ENCODE results near the gene PLRG1.
"Not testable (repeated sequence)": the region's sequence is repeated elsewhere in the genome, so short reads cannot be mapped to it uniquely, and the experiment has no call there.

The PLRG1 gene

GRCh38 chr4:154549894-154550790, at the start of gene PLRG1:
Gene PLRG1, minus strand, starts transcription at chr4:154550400. Its CDS starts 92 bp downstream, at chr4:154550308.
- Mint-ChIP-seq H3K36me3 (ENCODE audit: low read depth) (peaks cover 7% of the 10 kb centered on the region), H3K27me3 (ENCODE audit: low read depth) (no peaks in the 10 kb centered on the region), H3K9me3 (no peaks in the 10 kb centered on the region), H3K4me1 (ENCODE audit: low read depth) (peaks cover 19% of the 10 kb centered on the region), H3K4me3 (peak within 1 kb of the TSS; percentile 97), H3K27ac (peak within 1 kb of the TSS; percentile 95)

DNA sequence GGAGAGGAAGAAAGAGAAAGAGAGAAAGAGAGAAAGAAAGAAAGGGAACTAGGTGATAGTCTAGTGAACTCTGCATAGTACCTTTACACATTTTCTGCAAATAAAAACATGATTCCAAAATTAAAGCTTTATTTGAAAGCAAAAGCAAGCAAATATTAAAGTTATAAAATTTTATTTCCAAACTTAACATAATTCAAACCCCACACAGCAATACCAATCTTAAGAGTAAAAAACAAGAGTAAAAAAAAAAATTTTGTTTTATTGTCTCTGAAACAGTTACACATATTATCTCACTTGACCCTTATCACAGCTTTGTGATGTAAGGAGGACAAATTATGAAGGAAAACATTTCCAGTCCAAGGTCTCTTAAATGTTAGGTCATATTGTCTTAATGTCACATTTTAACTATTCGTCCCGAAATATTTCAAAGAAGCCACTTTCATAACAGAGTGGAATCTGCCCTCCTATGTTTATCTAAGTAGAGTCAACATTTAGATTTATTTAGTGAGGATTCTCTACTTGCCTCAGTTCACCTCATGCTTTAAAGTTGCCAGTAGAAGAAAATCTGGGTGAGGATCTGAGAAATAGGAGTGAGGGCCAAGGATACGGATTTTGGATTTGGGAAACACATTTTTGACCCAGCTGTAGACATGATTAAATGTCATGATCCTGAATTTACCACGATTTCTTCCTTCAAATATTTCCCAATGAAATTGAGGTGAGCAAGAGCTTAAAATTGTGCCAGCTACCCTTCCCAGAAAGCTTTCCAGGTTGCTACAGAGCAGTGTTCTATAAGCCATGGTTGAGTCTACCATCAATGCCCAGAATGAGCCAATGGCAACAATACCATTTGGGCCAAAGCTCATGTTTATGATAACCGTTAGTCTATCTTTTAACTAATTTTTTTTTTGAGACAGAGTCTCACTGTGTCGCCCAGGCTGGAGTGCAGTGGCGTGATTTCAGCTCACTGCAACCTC, 47.9 kb upstream of the PLRG1 start:
- no peaks in the 10 kb centered on the region for H3K4me1 Mint-ChIP-seq (ENCODE audit: low read depth)
- H3K36me3 Mint-ChIP-seq (ENCODE audit: low read depth), result no peaks in the 10 kb centered on the region
- H3K9me3 Mint-ChIP-seq, result no peaks in the 10 kb centered on the region
- H3K4me3 Mint-ChIP-seq, result no peak overlapping the region
- no peak overlapping the region for H3K27ac Mint-ChIP-seq
- peaks cover 6% of the 10 kb centered on the region for H3K27me3 Mint-ChIP-seq (ENCODE audit: low read depth)

DNA sequence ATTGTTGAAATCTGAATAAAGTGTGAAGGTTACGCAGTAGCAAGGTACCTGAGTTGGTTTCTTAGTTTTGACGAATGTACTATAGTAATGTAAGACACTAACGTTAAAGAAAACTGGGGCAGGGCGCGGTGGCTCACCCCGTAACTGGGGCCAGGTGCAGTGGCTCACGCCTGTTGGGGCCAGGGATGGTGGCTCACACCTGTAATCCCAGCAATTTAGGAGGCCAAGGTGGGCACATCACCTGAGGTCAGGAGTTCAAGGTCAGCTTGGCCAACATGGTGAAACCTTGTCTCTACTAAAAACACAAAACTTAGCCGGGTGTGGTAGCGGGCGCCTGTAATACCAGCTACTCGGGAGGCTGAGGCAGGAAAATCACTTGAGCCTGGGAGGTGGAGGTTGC, 47.1 kb upstream of the PLRG1 start:
- H3K27me3 Mint-ChIP-seq (ENCODE audit: low read depth); H3K4me1 Mint-ChIP-seq (ENCODE audit: low read depth); H3K9me3 Mint-ChIP-seq; H3K27ac Mint-ChIP-seq; H3K36me3 Mint-ChIP-seq (ENCODE audit: low read depth); H3K4me3 Mint-ChIP-seq: not testable (repeated sequence)

DNA sequence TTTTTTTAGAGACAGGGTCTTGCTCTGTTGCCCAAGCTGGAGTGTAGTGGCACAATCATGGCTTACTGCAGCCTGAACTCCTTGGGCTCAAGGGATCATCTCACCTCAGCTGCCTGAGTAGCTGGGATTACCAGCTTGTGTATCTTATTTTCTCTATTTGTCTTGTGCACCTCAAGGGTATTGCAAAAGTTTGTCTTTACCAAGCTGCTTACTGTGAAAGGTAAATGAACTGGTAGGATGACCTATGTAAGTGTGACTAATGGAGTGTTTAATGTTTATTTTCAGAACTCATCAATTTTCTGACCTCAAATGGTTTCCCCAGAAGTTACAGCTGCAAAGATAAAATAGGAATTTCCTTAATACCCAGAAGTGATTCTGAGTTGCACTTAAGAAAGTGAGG, 45.6 kb upstream of the PLRG1 start:
- Mint-ChIP-seq H3K27ac (no peak overlapping the region), H3K4me1 (ENCODE audit: low read depth) (no peaks in the 10 kb centered on the region), H3K4me3 (no peak overlapping the region), H3K9me3 (no peaks in the 10 kb centered on the region), H3K36me3 (ENCODE audit: low read depth) (no peaks in the 10 kb centered on the region), H3K27me3 (ENCODE audit: low read depth) (peaks cover 4% of the 10 kb centered on the region)

- not testable (repeated sequence) for H3K4me3 Mint-ChIP-seq; H3K27me3 Mint-ChIP-seq (ENCODE audit: low read depth); H3K36me3 Mint-ChIP-seq (ENCODE audit: low read depth); H3K27ac Mint-ChIP-seq; H3K9me3 Mint-ChIP-seq; H3K4me1 Mint-ChIP-seq (ENCODE audit: low read depth)
Observed at GRCh38 chr4:154594343-154594742, 44.1 kb upstream of the PLRG1 start.

- peaks cover 4% of the 10 kb centered on the region for H3K27me3 Mint-ChIP-seq (ENCODE audit: low read depth)
- no peak overlapping the region for H3K4me3 Mint-ChIP-seq
- no peak overlapping the region for H3K27ac Mint-ChIP-seq
- H3K4me1 Mint-ChIP-seq (ENCODE audit: low read depth), result no peaks in the 10 kb centered on the region
- no peaks in the 10 kb centered on the region for H3K9me3 Mint-ChIP-seq
- H3K36me3 Mint-ChIP-seq (ENCODE audit: low read depth), result no peaks in the 10 kb centered on the region
Observed at GRCh38 chr4:154593868-154594267, 43.7 kb upstream of the PLRG1 start.

GRCh38 chr4:154591890-154592289, 41.7 kb upstream of the PLRG1 start:
- Mint-ChIP-seq H3K36me3 (ENCODE audit: low read depth) (no peaks in the 10 kb centered on the region), H3K27me3 (ENCODE audit: low read depth) (peaks cover 4% of the 10 kb centered on the region), H3K4me3 (no peak overlapping the region), H3K27ac (no peak overlapping the region), H3K9me3 (no peaks in the 10 kb centered on the region), H3K4me1 (ENCODE audit: low read depth) (no peaks in the 10 kb centered on the region)

DNA sequence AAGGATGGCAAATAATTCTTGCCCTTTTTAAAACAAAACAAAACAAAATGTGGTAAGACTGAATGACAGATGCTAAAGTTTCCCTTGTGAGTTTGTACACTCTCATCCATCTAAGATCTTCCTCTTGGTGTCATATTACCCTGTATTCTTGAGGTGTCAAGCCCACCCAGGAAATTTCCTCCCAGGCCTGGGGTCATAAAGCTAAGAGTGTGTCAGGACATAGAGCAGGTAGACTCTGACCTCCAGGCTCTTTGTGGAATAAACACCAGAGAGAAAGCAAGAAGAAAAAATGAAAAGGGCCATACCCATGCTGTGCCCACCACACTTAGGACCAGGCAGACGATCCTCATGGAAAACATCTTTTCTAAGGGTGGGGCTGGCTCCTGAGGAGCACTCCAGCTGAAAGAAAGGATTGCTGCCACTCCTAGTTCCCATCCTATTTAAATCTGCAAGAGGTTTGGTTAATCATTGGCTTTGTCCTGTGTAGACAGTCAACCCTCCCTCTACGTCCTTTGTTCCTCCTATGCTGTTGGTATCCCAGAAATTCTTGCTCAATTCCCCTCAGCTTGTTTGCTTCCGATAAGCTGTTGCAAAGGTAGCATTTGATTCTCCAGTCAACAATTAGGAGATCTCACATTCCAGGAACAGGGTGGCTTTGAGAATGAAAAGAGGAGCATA, 40.3 kb upstream of the PLRG1 start, which contains the start of gene FGA:
TSS of gene FGA (minus strand) at position 414 of the 678 bp plus-strand sequence. CDS start at position 359, 55 bp downstream.
- H3K27ac Mint-ChIP-seq, result no peak within 1 kb of the TSS
- peaks cover 4% of the 10 kb centered on the region for H3K27me3 Mint-ChIP-seq (ENCODE audit: low read depth)
- H3K9me3 Mint-ChIP-seq, result no peaks in the 10 kb centered on the region
- no peak within 1 kb of the TSS for H3K4me3 Mint-ChIP-seq
- H3K4me1 Mint-ChIP-seq (ENCODE audit: low read depth), result no peaks in the 10 kb centered on the region
- no peaks in the 10 kb centered on the region for H3K36me3 Mint-ChIP-seq (ENCODE audit: low read depth)

- Mint-ChIP-seq H3K4me1 (ENCODE audit: low read depth) (no peaks in the 10 kb centered on the region), H3K9me3 (no peaks in the 10 kb centered on the region), H3K27me3 (ENCODE audit: low read depth) (peaks cover 4% of the 10 kb centered on the region), H3K27ac (no peak overlapping the region), H3K4me3 (no peak overlapping the region), H3K36me3 (ENCODE audit: low read depth) (no peaks in the 10 kb centered on the region)
Observed at GRCh38 chr4:154589296-154590197, 39.3 kb upstream of the PLRG1 start.

DNA sequence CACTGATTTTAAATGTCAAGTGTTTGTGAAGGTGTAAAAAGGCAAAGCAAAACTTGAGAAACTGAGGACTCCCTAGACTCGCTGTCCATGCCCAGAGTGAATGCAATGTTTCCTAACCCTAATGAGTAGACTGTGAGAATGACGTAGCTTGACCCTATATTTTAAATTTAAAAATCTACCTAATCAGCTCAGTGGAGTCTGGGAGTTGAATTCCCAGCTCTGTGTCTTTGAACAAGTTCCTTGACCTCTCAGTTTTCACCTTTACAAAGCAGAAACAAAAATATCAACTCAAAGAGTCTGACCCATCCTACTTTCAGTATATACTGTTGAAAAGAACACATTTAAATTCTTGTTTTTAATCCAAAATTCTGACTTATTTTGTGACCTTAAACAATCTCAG, 38.0 kb upstream of the PLRG1 start:
- Mint-ChIP-seq H3K27me3 (ENCODE audit: low read depth) (peaks cover 4% of the 10 kb centered on the region), H3K36me3 (ENCODE audit: low read depth) (no peaks in the 10 kb centered on the region), H3K4me3 (no peak overlapping the region), H3K4me1 (ENCODE audit: low read depth) (no peaks in the 10 kb centered on the region), H3K27ac (no peak overlapping the region), H3K9me3 (no peaks in the 10 kb centered on the region)

GRCh38 chr4:154586296-154587033, 36.3 kb upstream of the PLRG1 start:
- peaks cover 7% of the 10 kb centered on the region for H3K27me3 Mint-ChIP-seq (ENCODE audit: low read depth)
- no peak overlapping the region for H3K4me3 Mint-ChIP-seq
- no peak overlapping the region for H3K27ac Mint-ChIP-seq
- H3K9me3 Mint-ChIP-seq, result no peaks in the 10 kb centered on the region
- H3K36me3 Mint-ChIP-seq (ENCODE audit: low read depth), result no peaks in the 10 kb centered on the region
- no peaks in the 10 kb centered on the region for H3K4me1 Mint-ChIP-seq (ENCODE audit: low read depth)

- no peak overlapping the region for H3K27ac Mint-ChIP-seq
- H3K9me3 Mint-ChIP-seq, result no peaks in the 10 kb centered on the region
- H3K36me3 Mint-ChIP-seq (ENCODE audit: low read depth), result no peaks in the 10 kb centered on the region
- no peaks in the 10 kb centered on the region for H3K4me1 Mint-ChIP-seq (ENCODE audit: low read depth)
- H3K27me3 Mint-ChIP-seq (ENCODE audit: low read depth), result peaks cover 7% of the 10 kb centered on the region
- no peak overlapping the region for H3K4me3 Mint-ChIP-seq
Observed at GRCh38 chr4:154585369-154586018, 35.3 kb upstream of the PLRG1 start.

DNA sequence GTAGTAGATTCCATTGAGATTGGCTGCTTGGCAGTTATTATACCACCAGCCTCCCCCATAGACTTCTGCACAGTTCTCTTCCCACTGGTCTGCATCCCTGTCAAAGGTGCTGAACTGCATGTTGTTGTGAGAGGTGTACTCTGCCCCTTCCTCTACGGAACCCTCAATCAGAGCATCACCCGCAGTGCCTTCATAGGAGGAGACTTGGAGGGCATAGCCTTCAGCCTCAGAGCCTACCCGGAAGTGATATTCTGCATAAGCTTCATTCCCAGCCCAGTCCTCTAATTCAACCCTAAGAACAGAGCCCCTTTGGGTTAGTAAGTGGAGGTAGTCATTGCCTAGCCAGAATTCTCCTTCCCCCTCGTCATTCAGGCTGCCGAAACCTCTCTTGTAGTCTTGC, 34.1 kb upstream of the PLRG1 start:
- no peaks in the 10 kb centered on the region for H3K36me3 Mint-ChIP-seq (ENCODE audit: low read depth)
- H3K27ac Mint-ChIP-seq, result no peak overlapping the region
- H3K9me3 Mint-ChIP-seq, result no peaks in the 10 kb centered on the region
- peaks cover 5% of the 10 kb centered on the region for H3K27me3 Mint-ChIP-seq (ENCODE audit: low read depth)
- no peak overlapping the region for H3K4me3 Mint-ChIP-seq
- no peaks in the 10 kb centered on the region for H3K4me1 Mint-ChIP-seq (ENCODE audit: low read depth)

Measured in T-helper 1 cell treated with Interleukin-12 subunit alpha and Interleukin-12 subunit beta and Interleukin-4 antibody, amounts not matched to agents 30 μg/mL and 1 μg/mL, for 36 hours (primary cell).